ENCODE data around the gene PRDM2. TPM values are rescaled to one million over a fixed set of nuclear protein-coding genes. Genes with fewer than 3 reads are reported as not detected.

PRDM2 gene
- total and polyA plus RNA-seq, 11 donors: 16.1 to 52.7 (median 36.3) TPM

DNA sequence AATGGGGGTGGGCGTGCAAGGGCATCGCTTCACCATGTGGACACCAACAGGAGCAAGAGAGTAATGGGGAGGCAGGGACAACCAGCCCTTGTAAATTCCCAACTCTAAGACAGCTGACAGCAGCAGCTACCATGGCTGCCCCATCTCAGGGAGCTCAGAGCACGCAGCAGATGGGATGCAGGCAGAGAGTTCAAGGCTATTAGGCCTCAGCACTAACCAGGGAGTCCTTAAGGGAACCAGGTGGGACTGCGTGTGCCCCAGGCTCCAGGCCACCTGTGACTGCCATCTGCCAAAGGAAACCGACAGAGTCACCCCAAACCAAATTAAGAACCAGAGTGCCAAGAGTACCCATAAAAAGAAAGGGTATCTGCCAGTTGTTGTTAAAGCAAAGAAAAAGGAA lies 33.7 kb upstream of the PRDM2 start:
- no peaks in the 10 kb centered on the region for H3K36me3 ChIP-seq
- H3K4me1 ChIP-seq: peaks cover 0 to 7% (median 0%) of the 10 kb centered on the region in 12 donors
- H3K9me3 ChIP-seq: no peaks in the 10 kb centered on the region
- ATAC-seq (no peak), DNase-seq (no peak)
- 81 to 93% (median 90%) methylated on average over 5 of the region's 5 CpGs for WGBS, 4 donors
- H3K27me3 ChIP-seq: peaks cover 0 to 6% (median 0%) of the 10 kb centered on the region in 9 donors
- no peak overlapping the region for H3K4me3 ChIP-seq
- TF ChIP-seq POLR2A (IDR thresholded peaks at IDR 0.05) (no peak), CTCF (IDR thresholded peaks at IDR 0.05) (no peak)
- H3K27ac ChIP-seq: no peak overlapping the region
- intact Hi-C loops (cut with DNase I): loop anchor here in 9 of 10 donors (1.0 to 10.0 kb wide), 8 partner anchors 58 to 1378 kb away; no protein-coding TSS in a partner anchor

DNA sequence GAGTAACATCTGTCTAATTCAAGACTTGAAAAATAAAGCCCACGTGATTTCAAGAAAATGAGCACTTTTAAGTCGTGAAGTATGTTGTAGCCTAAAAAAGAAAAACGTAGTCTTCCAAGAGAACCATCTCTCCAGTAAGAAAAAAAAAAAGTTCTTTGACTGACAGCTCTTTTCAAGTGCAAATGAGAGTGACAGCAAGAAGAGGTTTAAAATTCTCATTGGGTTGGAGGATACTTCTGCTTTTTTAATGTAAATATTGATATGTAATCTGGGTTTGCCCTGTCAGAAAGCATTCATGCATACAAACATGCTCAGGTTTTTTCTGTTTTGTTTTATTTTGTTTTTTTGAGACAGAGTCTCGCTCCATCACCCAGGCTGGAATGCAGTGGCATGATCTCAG lies 32.3 kb upstream of the PRDM2 start:
- ATAC-seq (no peak), DNase-seq (no peak)
- H3K4me1 ChIP-seq: peaks cover 0 to 7% (median 0%) of the 10 kb centered on the region in 12 donors
- no peaks in the 10 kb centered on the region for H3K36me3 ChIP-seq
- H3K9me3 ChIP-seq: no peaks in the 10 kb centered on the region
- H3K27ac ChIP-seq: no peak overlapping the region
- 61 to 71% (median 70%) methylated on average over 4 of the region's 4 CpGs for WGBS, 4 donors
- peaks cover 0 to 6% (median 0%) of the 10 kb centered on the region in 9 donors for H3K27me3 ChIP-seq
- no peak overlapping the region for H3K4me3 ChIP-seq
- intact Hi-C loops (cut with DNase I): loop anchor here in 8 of 10 donors (5.0 to 10.0 kb wide), 6 partner anchors 57 to 1377 kb away; no protein-coding TSS in a partner anchor
- no peak for TF ChIP-seq POLR2A (IDR thresholded peaks at IDR 0.05)
- TF ChIP-seq CTCF (IDR thresholded peaks at IDR 0.05): no peak

DNA sequence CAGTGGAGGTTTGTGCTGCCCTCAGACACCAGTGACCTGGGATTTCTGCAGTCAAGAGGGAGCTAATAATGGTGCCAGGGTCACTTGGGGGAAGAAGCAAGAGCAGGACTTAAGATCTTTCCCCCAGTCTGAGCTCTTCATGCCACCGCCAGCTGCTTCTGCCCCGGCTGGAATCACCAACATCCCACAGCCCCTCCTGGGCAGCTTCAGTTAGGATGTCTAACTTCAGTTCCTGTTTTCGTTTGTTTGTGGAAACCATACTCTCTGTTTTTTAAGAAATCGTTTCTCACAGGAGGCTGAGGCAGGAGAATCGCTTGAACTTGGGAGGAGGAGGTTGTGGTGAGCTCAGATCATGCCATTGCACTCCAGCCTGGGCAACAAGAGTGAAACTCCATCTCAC lies 25.6 kb upstream of the PRDM2 start:
- no peak for TF ChIP-seq POLR2A (IDR thresholded peaks at IDR 0.05)
- no peak for TF ChIP-seq CTCF (IDR thresholded peaks at IDR 0.05)
- intact Hi-C loops (cut with DNase I): loop anchor here in 1 of 10 donors (5.0 kb wide), 1 partner anchor 133 kb away; no protein-coding TSS in a partner anchor
- WGBS, 4 donors: 52 to 72% (median 59%) methylated on average over 5 of the region's 5 CpGs
- H3K36me3 ChIP-seq: no peaks in the 10 kb centered on the region
- peaks cover 0 to 16% (median 0%) of the 10 kb centered on the region in 9 donors for H3K27me3 ChIP-seq
- no peak for DNase-seq
- no peak overlapping the region for H3K27ac ChIP-seq
- no peaks in the 10 kb centered on the region for H3K4me1 ChIP-seq
- H3K4me3 ChIP-seq: no peak overlapping the region
- H3K9me3 ChIP-seq: no peaks in the 10 kb centered on the region
- no peak for ATAC-seq

DNA sequence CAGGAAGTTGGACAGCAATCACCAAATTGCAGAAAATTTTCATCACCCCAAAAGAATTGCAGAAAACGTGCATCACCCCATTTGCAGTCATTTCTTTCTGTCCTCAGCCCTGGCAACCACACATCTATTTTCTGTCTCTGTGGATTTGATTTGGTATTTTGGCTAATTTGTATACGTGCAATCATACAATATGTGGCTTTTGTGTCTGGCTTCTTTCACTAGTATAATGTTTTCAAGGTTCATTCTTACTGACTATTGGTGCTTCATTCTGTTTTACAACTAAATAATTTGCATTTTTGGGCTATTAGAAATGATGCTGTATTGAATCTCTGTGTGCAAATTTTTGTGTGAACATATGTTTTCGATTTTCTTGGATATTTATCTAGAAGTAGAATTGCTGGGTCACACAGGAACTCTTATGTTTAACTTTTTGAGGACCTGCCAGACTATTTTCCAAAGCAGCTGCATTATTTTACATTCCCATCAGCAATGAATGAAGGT lies 24.8 kb upstream of the PRDM2 start:
- no peak for DNase-seq
- Histone ChIP-seq H3K27me3 (peaks cover 0 to 16% (median 0%) of the 10 kb centered on the region in 9 donors), H3K4me1 (no peaks in the 10 kb centered on the region), H3K36me3 (no peaks in the 10 kb centered on the region), H3K27ac (no peak overlapping the region), H3K4me3 (no peak overlapping the region), H3K9me3 (no peaks in the 10 kb centered on the region)
- intact Hi-C loops (cut with DNase I): no loop called here
- 41 to 53% (median 50%) methylated on average over 3 of the region's 3 CpGs for WGBS, 4 donors
- ATAC-seq: no peak
- TF ChIP-seq POLR2A (IDR thresholded peaks at IDR 0.05) (no peak), CTCF (IDR thresholded peaks at IDR 0.05) (no peak)

All from heart left ventricle (tissue), 16 donors.